GF-D8 (cell line): ENCODE results near the gene SLC38A10.
A peak's percentile ranks its signal among the peaks of the same experiment; 100 is the strongest.

Experiments
- DNase-seq: peaks from one replicate; lab custom pipeline; 2025; lab: John Stamatoyannopoulos, UW

Gene SLC38A10

DNA sequence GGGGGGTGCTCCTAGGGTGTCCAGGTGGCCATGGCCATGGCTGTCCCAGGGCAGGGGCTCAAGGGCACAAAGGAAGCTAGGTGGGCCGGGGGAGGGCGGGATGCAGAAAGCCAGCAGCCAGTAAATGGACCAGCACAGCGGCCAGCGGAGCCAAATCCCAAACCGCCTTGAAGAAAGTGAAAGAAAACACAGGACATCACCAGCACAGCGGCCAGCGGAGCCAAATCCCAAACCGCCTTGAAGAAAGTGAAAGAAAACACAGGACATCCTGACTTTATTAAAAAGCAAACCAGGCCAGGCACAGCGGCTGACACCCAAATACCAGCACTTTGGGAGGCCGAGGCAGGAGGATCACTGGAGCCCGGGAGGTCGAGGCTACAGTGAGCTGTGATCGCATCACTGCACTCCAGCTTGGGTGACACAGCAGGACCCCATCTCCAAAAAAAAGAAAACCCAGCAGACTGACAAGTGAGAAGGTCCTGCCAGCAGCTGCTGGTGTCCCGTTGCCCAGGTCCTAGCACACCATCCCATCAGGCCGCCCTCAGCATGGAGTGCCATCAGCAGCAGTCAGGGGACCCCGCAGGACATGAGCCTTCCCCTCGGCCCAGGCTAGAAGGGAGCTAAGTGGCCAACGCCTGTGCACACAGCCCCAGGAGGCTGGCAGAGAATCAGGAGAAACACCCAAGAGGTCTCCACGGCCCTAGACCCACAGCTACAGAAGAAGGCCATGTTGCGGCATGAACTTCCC lies 17.0 kb downstream of the SLC38A10 start:
- no peak for DNase-seq

DNA sequence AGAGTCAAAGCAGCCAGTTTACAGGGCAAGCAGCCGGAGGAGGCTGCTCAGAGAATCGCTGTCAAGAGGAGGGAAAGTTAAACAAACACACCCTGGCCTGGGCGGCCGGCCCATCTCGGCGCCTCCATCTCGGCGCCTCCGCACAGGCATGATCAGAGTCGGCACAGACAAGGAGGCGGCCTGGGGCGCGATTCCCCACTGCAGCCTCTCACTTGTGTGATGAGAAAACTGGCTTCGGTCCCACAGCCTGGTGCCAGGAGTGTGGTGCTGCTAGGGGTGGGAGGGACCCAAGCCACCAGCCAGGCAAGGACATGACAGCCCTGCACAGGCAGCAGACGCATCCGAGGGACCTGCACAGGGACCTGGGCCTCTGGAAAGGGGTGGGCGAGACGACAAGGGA lies 17.7 kb downstream of the SLC38A10 start:
- no peak for DNase-seq

DNA sequence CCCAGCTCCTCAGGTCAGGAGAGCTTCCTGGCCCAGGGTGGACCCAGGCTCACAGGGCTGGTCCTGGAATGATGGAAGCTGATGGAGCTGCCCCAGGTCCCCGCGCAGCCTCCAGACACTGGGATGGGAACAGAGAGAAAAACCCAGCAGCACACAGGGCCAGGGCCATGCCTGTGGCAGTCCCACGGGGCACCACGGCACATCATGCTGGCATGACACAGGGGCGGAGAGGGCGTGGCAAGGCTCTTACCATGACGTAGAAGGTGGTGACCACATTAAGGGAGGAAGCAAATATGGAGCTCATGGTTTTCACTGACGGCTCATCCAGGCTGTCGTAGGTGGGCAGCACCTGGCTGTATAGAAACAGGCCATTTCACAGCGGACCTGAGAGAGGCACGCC lies 18.3 kb downstream of the SLC38A10 start:
- DNase-seq: no peak

DNA sequence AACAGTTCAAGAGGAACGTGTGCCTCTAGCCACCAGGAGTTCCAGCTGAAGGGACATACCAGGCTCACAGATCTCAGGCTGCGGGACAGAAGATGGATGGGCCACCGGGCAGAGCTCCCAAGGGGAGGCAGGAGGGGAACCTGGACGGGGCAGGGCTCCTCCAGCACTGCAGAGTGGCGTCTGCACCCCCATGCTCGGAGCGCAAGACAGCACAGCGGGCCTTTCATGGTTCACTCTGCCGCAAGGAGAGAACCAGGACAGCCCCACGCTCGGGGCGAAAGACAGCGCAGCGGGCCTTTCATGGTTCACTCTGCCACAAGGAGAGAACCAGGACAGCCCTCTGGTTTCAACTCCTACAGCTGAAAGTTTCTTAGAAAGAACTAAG lies 20.6 kb downstream of the SLC38A10 start:
- no peak for DNase-seq

DNA sequence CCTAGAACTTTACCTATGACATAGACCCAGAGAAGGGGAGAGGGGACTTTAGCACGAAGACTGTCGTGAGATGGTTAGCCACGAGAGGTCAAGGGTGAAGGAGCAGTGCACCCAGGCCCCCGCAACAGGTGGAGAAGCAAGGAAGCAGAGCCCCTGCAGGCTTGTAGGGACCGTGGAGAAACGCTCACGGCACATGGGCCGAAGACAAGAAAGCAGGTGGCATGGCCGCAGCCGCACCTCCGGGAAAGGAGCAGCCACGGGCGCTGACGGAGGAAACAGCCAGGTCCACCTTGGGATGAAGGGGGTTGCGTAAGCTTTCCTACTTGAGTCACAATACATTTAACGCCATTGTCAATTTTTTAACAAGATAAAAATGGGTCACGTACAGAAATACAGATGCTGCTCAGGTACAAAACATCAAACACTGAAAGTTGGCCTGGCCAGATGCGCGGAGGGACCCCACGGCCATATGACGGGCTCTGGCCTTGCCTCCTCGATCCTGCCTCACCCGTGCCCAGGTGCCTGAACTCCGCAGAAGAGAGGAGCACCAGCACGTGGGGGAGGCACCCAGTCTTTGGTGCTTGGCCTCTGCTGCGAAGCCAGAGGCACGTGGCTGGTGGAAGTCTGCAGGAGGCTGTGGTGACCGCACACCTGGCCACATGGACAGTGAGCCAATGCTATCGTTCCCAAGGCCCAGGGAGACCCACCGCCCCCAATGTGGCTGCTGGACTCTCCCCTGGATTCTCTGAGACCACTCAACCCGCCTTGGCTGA lies 21.2 kb downstream of the SLC38A10 start:
- DNase-seq: no peak

DNA sequence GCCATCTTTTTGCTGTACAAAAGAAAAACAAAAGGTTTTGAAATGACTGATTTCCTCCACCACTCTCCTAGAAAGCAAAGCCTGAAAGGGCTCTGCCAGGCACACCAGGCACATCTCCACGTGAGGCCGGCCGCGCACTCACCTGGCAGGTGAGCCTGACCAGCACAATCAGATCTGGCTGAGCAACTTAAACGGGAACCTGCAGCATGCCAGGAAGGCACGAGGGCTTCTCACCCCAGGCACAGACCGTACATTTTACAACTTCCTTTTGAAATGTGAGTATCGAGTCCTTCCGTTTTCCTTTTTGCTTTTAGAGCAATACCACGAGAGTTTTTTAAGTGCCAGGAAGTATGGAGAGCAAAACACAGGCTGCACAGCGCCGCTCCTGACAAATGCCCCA lies 22.5 kb downstream of the SLC38A10 start:
- DNase-seq: peak; percentile 73

DNA sequence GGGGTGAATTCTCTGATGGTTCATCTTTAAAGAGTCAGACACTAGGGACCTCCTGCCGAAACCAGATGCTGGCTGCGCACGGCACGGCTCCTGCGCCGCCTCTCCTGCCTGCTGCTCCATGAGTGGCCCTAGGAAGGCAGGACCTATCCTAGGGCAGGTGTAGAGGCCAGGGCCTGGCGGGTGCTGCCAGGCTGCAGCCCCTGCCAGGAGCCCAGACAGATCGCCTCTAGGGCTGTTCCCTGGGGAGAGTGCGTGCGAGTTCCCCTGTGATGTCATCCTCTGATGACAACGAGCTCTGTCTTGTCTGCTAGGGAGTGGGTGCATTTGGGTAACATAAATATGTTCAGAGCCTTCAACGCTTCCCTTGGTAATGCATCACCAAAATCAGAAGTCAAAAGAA lies 23.9 kb downstream of the SLC38A10 start:
- DNase-seq: no peak

DNA sequence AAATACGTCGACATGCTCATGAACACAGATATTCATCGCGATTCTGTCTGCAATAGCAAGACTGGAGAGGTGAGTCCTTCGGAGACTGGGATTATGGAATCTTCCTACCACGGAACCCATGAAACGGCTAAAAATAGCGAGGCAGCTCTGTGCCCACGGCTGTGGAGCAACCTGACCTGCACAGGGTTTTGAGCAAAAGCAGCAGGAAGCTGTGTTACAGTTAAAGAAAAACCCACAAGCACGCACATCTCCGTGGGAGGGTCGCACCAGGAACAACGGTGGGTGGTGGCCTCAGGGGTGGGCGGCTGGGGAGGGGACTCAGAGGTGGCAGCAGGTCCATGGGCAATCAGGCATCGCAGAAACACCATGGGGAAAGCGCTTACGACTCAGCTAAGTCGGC lies 24.8 kb downstream of the SLC38A10 start:
- DNase-seq: peak; percentile 27

DNA sequence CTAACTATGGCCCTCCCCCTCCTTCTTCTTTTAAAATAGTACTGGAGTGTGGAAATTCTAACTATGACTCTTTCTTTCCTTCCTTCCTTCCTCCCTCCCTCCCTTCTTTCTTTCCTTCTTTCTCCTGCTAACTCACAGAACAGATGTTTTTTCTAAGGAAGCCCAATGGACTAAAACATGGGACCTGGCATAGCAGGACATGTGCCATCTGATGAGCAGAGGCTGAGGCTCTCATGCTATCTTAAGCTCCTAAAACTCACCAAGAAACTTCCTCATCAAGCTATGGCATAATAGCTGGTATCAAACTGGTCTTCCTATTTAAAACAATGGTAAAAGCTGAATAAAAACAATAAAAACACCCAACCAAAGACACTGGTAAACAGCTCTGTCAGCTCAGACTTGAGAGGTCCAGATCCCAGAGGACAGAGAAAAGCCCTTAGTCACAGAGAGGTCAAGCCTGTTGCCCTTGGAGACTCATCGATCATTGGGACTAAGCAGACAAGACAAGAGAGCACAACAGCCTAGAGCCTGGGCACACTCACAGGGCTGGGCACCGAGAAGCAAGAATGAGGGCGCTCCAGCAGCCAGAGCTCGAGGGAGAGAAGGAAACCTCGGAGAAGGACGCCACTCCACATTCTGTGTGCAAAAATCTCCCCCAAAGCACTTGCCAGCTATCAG lies 27.6 kb downstream of the SLC38A10 start:
- peak; percentile 19 for DNase-seq

DNA sequence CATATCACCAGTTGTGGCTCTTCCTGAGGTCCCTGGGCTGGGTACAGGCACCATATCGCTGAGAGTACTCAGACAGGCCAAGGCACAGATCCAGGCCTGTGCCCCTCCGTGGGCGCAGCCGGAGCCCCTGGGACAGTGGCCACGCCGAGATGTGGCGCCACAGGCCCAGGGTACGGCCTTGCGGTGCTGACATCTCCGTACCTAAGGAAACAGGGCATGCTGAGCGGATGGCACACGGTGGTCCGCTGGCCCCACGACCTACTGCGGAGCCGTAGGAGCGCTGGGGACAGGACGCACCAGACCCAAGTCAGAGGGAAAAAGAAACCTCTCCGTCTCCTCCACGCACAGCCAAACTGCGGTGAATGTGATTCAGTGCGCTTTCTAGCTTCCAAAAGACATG lies 29.5 kb downstream of the SLC38A10 start:
- no peak for DNase-seq

DNA sequence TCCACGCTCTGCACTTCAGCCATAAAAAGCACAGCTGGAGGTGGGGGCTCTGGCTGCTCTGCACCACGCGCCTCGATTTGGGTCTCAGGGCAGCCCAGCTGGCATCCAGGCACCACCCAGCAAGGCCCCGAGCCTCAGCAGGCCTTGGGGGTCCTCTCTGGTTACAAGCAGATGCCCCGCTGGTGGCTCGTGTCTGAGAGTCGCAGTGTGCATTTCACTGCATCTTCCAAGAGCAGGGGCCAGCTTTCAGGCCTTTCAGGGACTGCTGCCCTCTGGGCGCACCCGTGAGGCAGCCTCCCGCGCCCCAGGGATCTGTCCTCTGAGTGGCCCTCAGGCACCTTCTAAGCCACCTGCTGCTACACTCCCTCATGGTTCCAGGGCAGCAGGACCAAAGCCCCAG lies 30.5 kb downstream of the SLC38A10 start:
- DNase-seq: no peak

DNA sequence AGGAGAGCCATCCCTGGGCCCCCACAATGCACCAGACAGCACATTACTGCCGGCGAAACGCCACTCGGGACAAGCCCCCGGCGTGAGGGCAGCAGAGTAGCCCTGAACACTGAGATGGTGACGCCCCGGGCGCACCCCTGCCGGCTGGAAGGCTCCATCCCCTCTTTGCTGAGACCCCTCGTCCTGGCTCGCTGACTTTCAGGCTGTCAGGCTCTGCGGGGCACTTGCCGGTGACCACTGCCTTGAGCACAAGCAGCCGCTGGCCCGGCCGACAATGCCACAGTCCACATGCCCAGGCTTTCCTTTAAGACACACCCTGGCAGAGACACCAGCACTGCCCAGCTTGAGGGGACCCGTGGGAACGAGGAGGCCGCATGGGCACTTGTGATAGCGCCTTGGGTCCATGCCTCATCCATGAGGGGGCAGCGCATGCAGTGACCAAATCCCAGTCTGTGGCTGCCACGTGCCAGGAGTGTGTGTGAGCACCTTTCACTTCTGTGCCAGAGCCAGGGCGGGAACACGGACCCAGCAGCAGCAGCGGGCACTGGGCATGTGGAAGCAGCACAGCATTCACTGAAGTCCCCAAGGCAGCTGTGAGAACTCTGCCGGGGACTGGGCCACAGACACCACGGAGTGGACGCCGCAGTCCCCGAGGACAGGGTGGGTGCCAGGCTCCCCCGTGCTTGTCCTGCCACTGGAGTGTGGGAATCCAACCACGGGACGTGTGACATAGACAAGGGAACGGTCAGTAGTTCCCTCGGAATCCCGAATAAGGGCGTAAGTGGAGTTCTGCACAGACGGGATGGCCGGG lies 31.5 kb downstream of the SLC38A10 start:
- DNase-seq: no peak

DNA sequence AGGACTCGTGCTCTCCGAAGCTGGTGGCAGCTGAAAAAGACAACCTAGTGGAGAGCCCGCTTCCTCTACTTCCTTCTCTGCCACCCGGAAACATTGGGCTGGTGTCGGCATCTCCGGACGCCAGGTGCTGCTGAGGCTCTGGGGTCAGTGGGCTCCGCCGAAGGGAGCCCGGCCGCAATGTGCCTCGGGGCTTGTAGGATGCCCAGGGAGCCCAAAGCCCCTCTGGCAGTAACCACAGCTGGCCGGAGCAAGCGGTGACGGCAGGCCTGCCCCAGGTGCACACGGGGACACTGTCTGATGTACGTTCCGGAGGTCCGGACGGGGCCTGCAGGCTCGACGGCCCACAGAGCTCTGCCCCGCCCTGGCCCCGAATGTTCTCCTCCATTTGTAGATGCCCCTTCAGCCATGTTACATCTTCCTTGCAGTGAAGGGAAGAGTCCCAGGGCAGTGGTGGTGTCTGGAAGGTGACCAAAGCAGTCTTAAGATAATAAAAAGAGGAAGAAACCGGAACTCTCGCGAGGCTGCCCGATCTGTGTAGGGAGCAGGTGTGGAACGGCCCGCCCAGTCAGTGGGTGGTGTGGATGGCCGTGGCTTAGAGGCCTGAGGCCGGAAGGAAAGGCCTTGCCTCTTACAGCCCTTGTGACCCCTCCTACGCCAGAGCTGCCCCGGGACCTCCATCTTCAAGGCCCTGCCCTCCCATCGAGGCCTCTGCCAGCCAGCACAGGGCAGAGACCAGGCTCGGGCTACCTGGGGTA lies 33.3 kb downstream of the SLC38A10 start:
- no peak for DNase-seq

DNA sequence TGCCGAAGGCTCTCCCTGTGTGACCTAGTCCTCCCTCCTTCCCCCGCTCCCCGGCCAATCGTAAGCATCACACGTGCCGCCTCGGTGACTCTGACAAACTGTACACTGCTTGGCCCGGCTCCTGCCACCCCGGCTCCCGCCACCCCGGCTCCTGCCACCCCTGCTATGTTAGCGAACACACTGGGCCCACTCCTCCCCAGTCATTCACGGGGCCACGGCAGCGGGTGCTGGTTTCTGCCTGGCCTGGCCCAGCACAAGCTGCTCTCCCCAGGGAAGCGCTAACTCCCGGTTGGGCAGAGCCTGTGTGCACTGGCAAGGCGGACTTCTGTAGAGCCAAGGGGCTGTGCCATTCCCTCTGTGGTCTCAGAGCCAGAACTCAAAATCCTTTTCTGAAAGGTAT lies 34.0 kb downstream of the SLC38A10 start:
- no peak for DNase-seq

DNA sequence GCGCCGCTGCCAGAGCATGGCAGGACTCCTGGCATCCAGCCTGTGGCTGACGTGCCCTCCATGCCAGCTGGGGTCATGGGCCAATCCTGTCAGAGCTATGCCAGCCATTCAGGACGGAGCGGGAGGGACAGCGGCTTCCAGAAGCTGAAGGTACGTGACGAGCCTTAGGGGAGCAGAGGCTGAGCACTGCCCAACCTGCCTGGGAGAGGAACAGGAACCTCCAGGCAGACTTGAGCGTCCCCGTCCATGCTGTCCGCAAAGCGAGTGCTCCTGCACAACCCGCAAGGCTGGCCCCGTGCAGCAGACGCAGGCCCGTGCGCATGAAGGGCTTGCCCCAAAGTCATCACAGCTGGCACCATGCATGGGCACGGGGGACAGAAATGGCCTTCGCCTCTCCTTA lies 34.5 kb downstream of the SLC38A10 start:
- no peak for DNase-seq

DNA sequence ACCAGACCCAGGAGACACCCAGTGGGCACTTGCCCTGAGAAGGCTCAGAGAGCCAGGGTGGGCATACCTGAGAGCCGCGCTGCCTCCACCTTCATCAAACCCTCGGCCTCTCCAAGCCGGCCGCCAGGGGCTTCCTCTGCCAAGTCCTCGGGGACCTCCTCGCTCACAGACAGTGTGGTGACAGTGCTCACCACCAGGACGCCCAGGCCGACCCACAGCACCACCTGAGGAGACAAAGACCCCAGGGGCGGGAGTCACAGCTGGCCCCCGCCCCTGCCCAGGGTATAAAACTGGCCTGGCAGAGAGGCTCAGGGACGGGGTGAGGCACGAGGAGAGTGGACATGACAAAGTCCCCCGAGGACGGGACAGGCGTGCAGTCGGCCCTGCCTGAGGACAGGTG lies 34.9 kb downstream of the SLC38A10 start:
- no peak for DNase-seq

DNA sequence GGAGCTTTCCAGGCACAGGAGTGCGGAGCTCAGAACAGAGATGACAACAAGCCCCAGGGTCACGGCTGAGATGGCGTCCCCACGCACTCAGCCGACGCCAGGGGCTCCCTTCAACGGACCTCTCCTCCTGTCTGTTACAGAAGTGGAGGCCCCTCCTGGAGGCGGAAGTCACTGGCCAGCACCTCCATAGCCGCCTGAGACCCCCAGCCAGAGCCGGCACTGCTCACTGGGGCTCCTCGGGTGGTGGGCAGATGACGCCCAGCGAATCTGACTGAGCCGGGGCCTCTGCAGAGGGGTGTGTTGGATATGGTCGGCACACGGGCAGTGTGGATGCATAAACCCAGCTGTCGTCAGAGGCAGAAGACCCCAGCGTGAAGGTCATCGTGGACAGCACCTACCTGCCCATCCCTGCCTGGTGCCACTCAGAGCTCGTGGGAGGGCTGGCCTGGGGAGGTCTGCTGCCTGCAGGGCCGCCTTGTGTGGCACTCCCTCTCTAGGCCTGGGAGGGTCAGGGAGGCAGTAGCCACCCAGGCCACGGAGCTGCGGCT lies 36.0 kb downstream of the SLC38A10 start:
- DNase-seq: no peak

DNA sequence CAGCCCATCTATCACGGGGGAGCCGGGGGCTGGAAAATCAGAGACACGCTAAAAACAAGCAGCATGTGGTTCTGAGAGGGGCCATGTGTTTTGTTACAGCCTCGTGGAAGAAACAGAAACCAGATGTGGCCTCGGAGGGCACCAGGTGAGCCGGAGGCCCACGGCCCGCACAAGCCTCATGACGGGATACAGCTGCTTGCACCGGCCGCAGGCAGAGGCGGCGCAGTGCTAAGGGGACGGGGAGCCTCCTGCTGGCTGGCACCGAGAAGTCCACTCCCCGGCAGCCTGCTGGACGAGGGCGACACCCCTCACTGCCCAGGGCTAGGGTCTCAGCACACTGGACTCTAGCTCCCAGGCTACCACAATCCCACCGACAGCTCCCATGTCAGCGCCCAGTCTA lies 36.8 kb downstream of the SLC38A10 start:
- no peak for DNase-seq

DNA sequence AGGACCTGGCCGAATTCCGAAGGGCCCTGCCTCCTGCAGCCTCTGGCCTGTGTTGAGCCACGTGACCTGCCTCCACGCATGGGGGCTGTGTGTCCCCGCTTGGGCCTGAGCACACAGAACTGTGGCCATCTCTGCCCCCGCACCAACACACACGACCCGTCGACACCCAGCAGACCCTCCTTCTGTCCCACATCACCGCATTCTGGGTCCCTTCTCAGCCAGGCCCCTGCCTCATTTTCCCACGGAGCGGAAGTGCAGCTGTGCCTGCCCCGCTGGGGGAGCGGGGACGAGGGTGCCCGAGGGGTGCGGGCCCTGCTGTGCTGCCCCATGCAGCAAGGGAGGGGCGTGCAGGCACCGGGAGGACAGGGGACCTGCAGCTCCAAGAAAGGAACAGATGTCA lies 37.6 kb downstream of the SLC38A10 start:
- no peak for DNase-seq

DNA sequence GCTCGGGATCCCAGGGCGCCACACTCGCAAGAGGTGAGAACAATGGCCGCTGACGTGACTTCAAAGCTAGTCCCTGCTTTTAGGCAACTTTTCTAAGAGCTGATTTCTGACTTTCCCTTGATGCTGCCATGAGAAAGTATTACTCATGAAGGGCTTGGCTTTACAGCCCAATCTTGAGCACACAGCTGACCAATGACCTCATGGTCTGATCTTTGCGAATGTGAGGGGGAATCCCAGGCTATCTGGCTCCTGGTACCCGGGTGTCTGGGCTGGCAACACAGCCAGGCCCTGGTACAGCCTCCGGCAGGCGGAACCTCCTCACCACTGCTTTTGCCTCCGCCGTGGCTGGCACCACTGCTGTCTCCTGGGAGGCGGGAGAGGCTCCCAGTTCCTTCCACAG lies 38.5 kb downstream of the SLC38A10 start:
- no peak for DNase-seq
